NT2/D1 (cell line): Measurements from ENCODE around the gene RELCH.

Source experiments
- YY1 ChIP-seq: IDR thresholded peaks from 2 replicates; pipeline ENCODE4 v1.6.1; 2011; ENCODE audit not compliant: insufficient read length, insufficient read depth
- ZNF274 ChIP-seq: IDR thresholded peaks from 2 replicates; pipeline ENCODE4 v1.6.1; 2011; ENCODE audit warnings: mild to moderate bottlenecking, low read depth, low read length

- TF ChIP-seq YY1 (no peak), ZNF274 (no peak)
These were observed 139.0 kb downstream of the RELCH start for GRCh38 chr18:62325806-62326645.
